Left renal cortex interstitium (tissue), 4 donors: ENCODE results near the gene TIMM22. TPM values are rescaled to one million over a fixed set of nuclear protein-coding genes. Genes with fewer than 3 reads are reported as not detected.
"Not testable (repeated sequence)": the region's sequence is repeated elsewhere in the genome, so short reads cannot be mapped to it uniquely, and the experiment has no call there.

ENCODE experiments used
- DNase-seq, 4 donors: peaks; one replicate each; pipeline ENCODE4 v3.0.0-alpha.2; 2013; ENCODE audit warnings: low read depth in 4 of 4, low spot score in 2 of 4, missing footprints in 1 of 4
- polyA plus RNA-seq, 4 donors: library from polyadenylated mRNA; unstranded; fragments of 120-200 nt; gene quantifications; one replicate each; pipeline ENCODE4 v1.2.1, GENCODE V29; 2013; ENCODE audit not compliant: insufficient read length in 4 of 4

Gene TIMM22
- polyA plus RNA-seq, 4 donors: 13.8 to 16.0 (median 14.9) TPM

GRCh38 chr17:970364-970763, 26.6 kb upstream of the TIMM22 start:
- DNase-seq: no peak

GRCh38 chr17:971861-972260, 25.1 kb upstream of the TIMM22 start:
- not testable (repeated sequence) for DNase-seq

- DNase-seq: no peak
Measured at GRCh38 chr17:973053-973452, 23.9 kb upstream of the TIMM22 start.

DNA sequence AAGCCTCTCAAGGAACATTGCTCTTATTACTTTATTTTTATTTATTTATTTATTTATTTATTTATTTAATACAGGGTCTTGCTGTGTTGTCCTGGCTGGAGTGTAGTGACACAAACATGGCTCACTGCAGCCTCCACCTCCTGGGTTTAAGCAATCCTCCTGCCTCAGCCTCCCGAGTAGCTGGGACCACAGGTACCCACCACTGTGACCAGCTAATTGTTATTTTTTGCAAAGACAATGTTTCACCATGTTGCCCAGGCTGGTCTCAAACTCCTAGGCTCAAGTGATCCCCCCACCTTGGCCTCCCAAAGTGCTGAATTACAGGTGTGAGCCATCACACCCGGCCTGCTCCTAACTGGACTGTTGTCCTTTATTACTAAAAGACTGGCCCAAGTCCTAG, 22.2 kb upstream of the TIMM22 start:
- not testable (repeated sequence) for DNase-seq

DNA sequence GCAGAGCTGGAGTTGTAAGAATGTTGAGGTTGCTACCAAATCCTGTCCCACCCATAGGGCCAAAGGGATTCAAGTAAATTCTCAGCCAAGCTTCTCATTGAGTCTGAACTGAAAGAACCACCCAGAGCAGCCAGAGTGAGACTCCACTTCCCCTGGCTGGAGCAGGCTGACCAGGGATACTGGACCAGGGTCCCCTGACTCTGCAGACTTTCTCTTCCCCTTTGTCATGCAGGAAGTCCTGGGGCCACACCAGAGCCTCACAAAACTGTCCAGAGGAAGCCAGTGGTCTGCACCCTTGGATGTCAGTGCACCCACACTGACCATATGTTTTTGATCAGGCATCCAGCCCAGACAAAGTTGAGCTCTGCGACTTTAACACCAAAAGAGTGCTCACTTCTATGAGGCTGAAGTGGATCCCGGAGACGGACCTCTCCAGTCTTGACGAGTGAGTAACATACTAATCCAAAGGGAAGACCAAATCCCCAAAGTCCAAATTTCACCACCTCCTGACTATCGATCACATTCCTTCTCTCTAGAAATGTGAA, 21.5 kb upstream of the TIMM22 start:
- DNase-seq: no peak

- no peak for DNase-seq
Measured at GRCh38 chr17:976312-976711, 20.6 kb upstream of the TIMM22 start.

DNA sequence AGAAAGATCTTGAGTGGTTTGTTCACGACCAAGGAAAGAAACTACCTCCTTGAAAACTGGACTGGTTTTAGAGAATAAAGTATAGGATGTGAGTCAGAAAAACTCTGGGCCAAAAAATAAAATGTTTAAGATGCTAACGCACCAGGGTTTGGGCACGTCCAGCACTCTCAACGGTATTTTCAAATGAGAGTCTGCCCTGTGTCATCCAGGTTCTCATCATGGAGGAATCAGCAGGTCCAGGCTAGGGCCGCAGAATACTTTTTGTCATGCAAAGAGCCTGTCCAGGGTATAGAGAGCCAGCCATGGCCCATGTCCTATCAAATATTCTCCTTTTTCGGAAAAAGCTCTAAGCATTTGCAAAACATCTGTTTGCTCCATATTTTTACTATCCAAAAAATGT, 19.8 kb upstream of the TIMM22 start:
- no peak for DNase-seq

GRCh38 chr17:978103-979093, 18.5 kb upstream of the TIMM22 start:
- DNase-seq: no peak

- no peak for DNase-seq
Measured at GRCh38 chr17:979212-979538, 17.8 kb upstream of the TIMM22 start.

DNA sequence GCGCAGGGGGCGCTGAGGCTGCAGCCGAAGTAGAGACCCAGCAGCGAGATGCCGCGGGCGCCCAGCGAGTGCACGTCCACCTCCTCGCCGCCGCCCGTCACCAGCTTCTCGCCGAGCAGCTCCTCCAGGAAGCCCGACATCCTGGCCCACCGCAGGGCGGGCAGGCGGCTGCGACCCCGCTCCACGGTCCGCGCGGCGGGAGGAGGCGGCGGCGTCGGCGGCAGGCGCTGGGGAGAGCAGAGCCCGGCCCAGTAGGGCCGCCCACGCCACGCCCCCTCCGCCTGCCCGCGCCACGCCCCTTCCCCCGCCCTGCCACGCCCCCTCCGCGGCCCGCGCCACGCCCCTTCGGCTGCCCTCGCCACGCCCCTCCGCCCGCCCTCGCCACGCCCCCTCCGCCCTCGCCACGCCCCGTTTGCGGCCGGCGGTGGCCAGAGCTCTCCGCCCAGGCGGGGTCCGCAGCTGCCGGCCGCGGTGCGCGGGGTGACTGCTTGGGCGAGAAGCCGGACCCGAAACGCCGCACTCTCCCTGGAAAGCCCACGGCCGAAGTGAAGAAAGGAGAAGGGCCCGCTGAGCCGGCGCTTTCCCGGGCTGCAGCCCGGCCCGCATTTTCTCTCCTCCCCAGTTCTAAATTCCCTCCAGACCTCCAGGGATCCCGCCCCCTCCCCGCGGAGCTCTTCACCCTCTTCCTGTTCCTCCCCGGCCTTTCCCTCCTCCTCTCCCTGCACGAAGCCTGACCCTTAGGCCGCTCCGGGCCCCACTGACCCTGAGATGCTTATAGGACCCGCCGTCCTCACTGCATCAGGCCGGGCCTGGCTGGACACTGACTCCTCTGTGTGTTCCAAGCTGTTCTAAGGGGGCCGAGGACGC, 17.2 kb upstream of the TIMM22 start, which contains the start of gene NXN:
Gene NXN (minus strand): TSS at position 238 of the 867 bp plus-strand sequence.
- DNase-seq: peak in 1 of 4 donors; percentile 58

GRCh38 chr17:980406-981291, 16.3 kb upstream of the TIMM22 start:
- peak in 1 of 4 donors; percentile 84 for DNase-seq

GRCh38 chr17:981292-981658, 15.7 kb upstream of the TIMM22 start:
- no peak for DNase-seq

DNA sequence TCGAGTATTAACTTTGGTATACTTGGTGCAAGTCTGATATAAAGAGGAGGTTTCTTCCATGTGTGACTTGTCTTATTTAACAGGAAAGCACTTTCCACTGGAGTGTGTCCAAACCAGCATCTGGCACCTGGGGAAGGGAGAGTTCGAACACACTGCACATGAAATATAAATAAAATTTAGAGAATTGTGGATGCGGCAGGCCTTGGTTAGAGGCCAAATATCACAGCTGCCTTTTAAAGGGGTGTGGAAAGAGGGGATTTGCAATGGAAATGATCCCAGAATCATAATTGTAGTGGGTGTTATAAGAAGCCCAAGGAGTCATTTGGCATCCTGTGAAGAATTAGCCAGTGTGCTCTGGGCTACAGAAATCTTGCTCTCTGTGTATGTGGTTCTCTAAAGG, 13.0 kb upstream of the TIMM22 start:
- DNase-seq: no peak

DNA sequence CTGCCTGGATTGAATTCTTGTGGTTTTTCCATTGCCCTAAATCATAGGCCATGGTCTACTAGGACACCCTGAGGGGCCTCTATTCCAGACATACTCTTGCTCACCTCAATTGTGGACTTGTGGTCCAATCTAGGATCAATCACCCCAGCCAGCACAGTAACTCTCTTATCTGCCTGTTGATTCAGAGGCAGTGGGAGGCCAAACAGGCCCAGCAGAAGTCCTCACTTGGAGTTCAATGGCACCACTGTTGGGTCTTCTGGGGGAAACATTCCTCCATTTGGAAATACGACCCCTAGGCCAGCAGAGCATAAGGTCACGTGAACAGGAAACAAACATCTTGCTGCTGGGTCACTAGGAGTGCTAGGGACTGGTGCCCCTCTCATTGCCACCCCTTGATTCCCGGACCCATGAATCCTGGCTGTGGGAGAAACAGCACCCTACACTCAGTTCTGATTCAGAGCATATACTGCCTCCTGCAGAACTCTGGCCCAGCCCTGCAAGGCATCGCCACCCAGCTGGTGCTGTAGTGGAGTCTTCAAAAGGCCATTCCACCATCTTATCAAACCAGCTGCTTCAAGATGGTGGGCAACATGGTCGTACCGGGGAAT, 10.5 kb upstream of the TIMM22 start:
- DNase-seq: no peak

DNA sequence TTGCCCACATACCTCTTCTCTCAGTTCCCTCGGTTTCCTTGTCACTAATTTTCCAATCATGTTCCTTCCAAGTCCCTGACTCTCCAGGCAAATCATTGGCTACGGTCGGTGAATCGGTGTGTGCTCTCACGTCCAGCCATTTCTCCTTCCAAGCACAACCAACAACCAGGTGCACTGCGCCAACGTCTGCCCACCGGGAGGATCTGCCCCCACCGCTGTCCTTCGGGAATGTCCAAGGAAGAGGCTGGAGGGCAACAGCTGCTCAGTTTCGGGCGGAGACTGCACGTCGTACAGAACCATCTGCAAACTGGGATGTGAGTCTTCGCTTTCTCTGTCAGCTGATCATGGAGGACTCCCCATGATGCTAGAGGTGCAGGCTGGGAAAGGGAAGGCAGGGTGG, 9.0 kb upstream of the TIMM22 start:
- DNase-seq: no peak

DNA sequence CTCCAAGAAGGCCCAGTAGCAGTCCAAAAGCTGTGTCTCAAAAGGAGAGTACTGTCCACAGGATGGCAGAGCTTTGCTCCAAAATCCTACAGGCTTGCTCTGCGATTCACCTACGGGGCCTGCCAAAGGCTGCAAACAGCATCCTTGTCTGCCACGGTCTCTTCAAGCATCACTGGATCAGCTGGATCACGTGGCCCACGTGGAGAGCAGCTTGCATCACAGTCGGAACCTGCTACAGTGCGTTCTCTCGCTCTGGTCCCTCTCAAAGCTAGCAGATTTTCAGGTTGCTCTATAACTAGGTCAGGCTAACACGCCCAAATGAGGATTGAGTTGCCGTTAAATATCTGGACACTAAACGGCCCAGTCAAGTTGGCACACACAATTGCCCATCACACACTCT, 8.4 kb upstream of the TIMM22 start:
- DNase-seq: no peak

DNA sequence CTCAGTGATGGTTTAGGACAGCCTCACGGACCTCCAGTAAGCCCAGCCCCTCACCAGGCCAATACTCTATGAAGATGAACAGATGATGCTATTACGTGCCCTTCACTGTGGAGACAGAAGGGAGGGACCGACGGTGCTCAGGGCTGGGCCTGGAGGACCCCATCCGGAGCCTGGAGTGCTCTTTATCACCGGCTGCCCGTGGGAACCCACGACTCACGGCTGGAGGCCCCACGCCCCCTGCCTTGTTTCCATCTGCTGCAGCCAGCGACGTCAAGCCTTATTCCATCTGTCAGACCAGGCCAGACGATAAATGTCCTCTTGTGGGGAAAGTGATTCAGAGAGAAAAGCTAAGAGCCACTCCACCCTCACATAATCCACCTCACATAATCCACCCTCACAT, 4.0 kb upstream of the TIMM22 start:
- no peak for DNase-seq

- not testable (repeated sequence) for DNase-seq
Measured at GRCh38 chr17:995324-995723, 1.6 kb upstream of the TIMM22 start.

GRCh38 chr17:998111-998510, 1.2 kb downstream of the TIMM22 start:
- DNase-seq: no peak
